Tibial artery (tissue), 4 donors: ENCODE measurements around the gene KIF21A.

ENCODE experiments used
- DNase-seq, 2 donors: peaks; one replicate each; pipeline ENCODE4 v3.0.0-alpha.2; 2019
- H3K27ac ChIP-seq, 2 donors: fragments of 200-600 bp; sonication (generic) in 1 of 2; 1 replicate in 1 of 2; 2 replicates in 1 of 2; pipeline ENCODE4 v1.5.1; 2018 to 2019; ENCODE audit warnings: mild to moderate bottlenecking in 1 of 2
- H3K27me3 ChIP-seq, 2 donors: fragments of 200-600 bp; sonication (generic) in 1 of 2; one replicate each; pipeline versions ENCODE4 v1.5.1 to v1.6.0; 2016 to 2019
- H3K36me3 ChIP-seq, 3 donors: fragments of 200-600 bp; sonication (generic) in 2 of 3; one replicate each; pipeline ENCODE4 v1.5.1; 2016 to 2019; ENCODE audit warnings: mild to moderate bottlenecking in 2 of 3
- H3K4me1 ChIP-seq, 4 donors: fragments of 200-600 bp; sonication (generic) in 2 of 4; 1 replicate in 3 of 4; 2 replicates in 1 of 4; pipeline ENCODE4 v1.5.1; 2016 to 2019
- H3K4me3 ChIP-seq, 2 donors: fragments of 200-600 bp; sonication (generic) in 1 of 2; 1 replicate in 1 of 2; 2 replicates in 1 of 2; pipeline ENCODE4 v1.5.1; 2018 to 2019; ENCODE audit warnings: mild to moderate bottlenecking in 2 of 2
- H3K9me3 ChIP-seq, 3 donors: fragments of 200-600 bp; sonication (generic) in 1 of 3; one replicate each; pipeline ENCODE4 v1.5.1; 2016 to 2019
- CTCF ChIP-seq, 2 experiments: fragments of 200-600 bp in 1 of 2; fragments of 450-650 bp in 1 of 2; IDR thresholded peaks; one replicate each; pipeline ENCODE4 v1.5.1; 2017 to 2019; ENCODE audit warnings: antibody characterized with exemption in 2 of 2, mild to moderate bottlenecking in 1 of 2, moderate library complexity in 1 of 2
- intact Hi-C: fragments of 100-400 bp; cut with DNase I; formaldehyde crosslinking; loops from one replicate; pipeline ENCODE4 v1.15.0; 2023; ENCODE audit warnings: low total_unique reads

The KIF21A gene

GRCh38 chr12:39365364-39366001 is 77.4 kb downstream of the KIF21A start:
- intact Hi-C loops: no loop called here
- TF ChIP-seq CTCF (IDR thresholded peaks at IDR 0.05): no peak
- DNase-seq: no peak
- Histone ChIP-seq H3K9me3 (no peaks in the 10 kb centered on the region), H3K36me3 (peaks cover 0 to 9% (median 4%) of the 10 kb centered on the region in 3 donors), H3K27me3 (no peaks in the 10 kb centered on the region), H3K4me1 (no peaks in the 10 kb centered on the region), H3K27ac (no peak overlapping the region), H3K4me3 (no peak overlapping the region)

DNA sequence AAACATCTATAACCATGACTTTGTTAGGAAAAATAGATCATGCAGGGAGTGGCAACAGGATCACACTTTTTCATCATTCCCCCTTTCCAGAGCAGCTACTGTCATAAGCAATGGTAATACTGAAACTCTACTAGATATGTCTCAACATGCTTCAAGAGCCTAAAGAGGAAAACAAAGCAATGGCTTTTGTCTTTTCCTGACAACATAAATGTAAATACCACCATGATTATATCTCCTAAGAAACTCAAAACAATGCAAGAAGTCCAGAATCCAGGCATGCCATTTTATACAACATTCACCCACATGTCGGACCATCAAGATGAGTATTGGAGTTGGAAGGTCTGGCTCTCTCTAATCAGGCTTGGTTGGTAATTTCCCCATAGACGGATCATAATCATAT is 78.7 kb downstream of the KIF21A start:
- Histone ChIP-seq H3K36me3 (peaks cover 0 to 4% (median 4%) of the 10 kb centered on the region in 3 donors), H3K27me3 (no peaks in the 10 kb centered on the region), H3K9me3 (no peaks in the 10 kb centered on the region), H3K4me1 (no peaks in the 10 kb centered on the region), H3K27ac (no peak overlapping the region), H3K4me3 (no peak overlapping the region)
- no peak for DNase-seq
- no peak for TF ChIP-seq CTCF (IDR thresholded peaks at IDR 0.05)
- intact Hi-C loops: no loop called here

GRCh38 chr12:39359645-39360044 is 83.3 kb downstream of the KIF21A start:
- intact Hi-C loops: no loop called here
- no peaks in the 10 kb centered on the region for H3K9me3 ChIP-seq
- no peaks in the 10 kb centered on the region for H3K4me1 ChIP-seq
- H3K27ac ChIP-seq: no peak overlapping the region
- TF ChIP-seq CTCF (IDR thresholded peaks at IDR 0.05): no peak
- H3K4me3 ChIP-seq: no peak overlapping the region
- DNase-seq: no peak
- H3K36me3 ChIP-seq: peaks cover 4 to 5% (median 4%) of the 10 kb centered on the region in 3 donors
- H3K27me3 ChIP-seq: no peaks in the 10 kb centered on the region

- no peaks in the 10 kb centered on the region for H3K9me3 ChIP-seq
- no peaks in the 10 kb centered on the region for H3K27me3 ChIP-seq
- intact Hi-C loops: no loop called here
These were observed 85.9 kb downstream of the KIF21A start for GRCh38 chr12:39357041-39357440.

DNA sequence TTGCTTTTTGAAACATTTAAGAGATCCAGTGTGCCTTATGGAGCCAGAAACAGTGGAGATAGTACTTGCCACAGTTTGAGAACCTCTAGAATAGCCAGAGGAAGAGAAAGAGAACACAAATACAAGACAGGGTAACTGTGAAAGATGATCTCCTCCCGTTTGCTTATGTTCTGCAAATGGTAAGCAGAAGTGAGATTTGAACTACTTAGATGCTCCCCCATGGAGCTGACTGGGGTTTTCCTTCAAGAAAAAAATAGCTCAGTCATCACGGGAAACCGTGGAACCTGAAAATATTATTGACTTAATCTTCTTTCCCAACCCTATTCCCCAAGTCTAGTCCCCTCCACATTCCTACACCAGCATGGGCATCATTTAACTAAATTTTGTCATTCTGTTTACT is 87.1 kb downstream of the KIF21A start:
- no peak overlapping the region for H3K4me3 ChIP-seq
- TF ChIP-seq CTCF (IDR thresholded peaks at IDR 0.05): no peak
- DNase-seq: no peak
- intact Hi-C loops: no loop called here
- no peak overlapping the region for H3K27ac ChIP-seq
- H3K4me1 ChIP-seq: no peaks in the 10 kb centered on the region
- H3K27me3 ChIP-seq: no peaks in the 10 kb centered on the region
- no peaks in the 10 kb centered on the region for H3K9me3 ChIP-seq
- peaks cover 0 to 5% (median 4%) of the 10 kb centered on the region in 3 donors for H3K36me3 ChIP-seq

More at GRCh38 chr12:39357041-39357440, 85.9 kb downstream of the KIF21A start:
- TF ChIP-seq CTCF (IDR thresholded peaks at IDR 0.05): no peak
- H3K4me3 ChIP-seq: no peak overlapping the region
- H3K36me3 ChIP-seq: peaks cover 4 to 5% (median 4%) of the 10 kb centered on the region in 3 donors
- H3K27ac ChIP-seq: no peak overlapping the region
- H3K4me1 ChIP-seq: no peaks in the 10 kb centered on the region
- no peak for DNase-seq
